Measurements from ENCODE around the gene BEND6.

GRCh38 chr6:57027301-57027700 is 72.4 kb downstream of the BEND6 start:
- TF ChIP-seq CTCF (IDR thresholded peaks at IDR 0.05; ENCODE audit: low read depth, low read length) (no peak), MAX (IDR thresholded peaks at IDR 0.05; ENCODE audit: low read depth, low read length) (no peak), POLR2A (IDR thresholded peaks at IDR 0.05; ENCODE audit: extremely low read depth, insufficient read length) (no peak), MYC (IDR thresholded peaks at IDR 0.05; ENCODE audit: low read depth, low read length) (no peak)
